Measurements from ENCODE around the gene SCG5.
A peak's percentile ranks its signal among the peaks of the same experiment; 100 is the strongest.
"Not testable (repeated sequence)": the region's sequence is repeated elsewhere in the genome, so short reads cannot be mapped to it uniquely, and the experiment has no call there.

Gene SCG5

GRCh38 chr15:32614712-32615050 lies 26.8 kb upstream of the SCG5 start:
- H2BK120ac ChIP-seq (ENCODE audit: insufficient read depth, low read length, poor library complexity), result peak overlapping the region; percentile 51
- H4K91ac ChIP-seq (ENCODE audit: low read depth, low read length), result peak overlapping the region; percentile 37
- H3K4me2 ChIP-seq (ENCODE audit: low read length), result peak overlapping the region; percentile 59
- not testable (repeated sequence) for H2AFZ ChIP-seq (ENCODE audit: insufficient read depth, low read length, poor library complexity); H3K79me2 ChIP-seq (ENCODE audit: control insufficient read depth, insufficient read depth, low read length, poor library complexity); H3K36me3 ChIP-seq (ENCODE audit: control insufficient read depth in 1 of 2, insufficient read depth in 2 of 2, low read length in 2 of 2); H3K14ac ChIP-seq (ENCODE audit: low read length); H3K79me1 ChIP-seq (ENCODE audit: low read length); H3K4ac ChIP-seq (ENCODE audit: low read depth, low read length); H3K18ac ChIP-seq (ENCODE audit: low read length); DNase-seq; H2BK12ac ChIP-seq (ENCODE audit: low read length); H3K9me3 ChIP-seq (ENCODE audit: insufficient read depth, low read depth, low read length); H3K23ac ChIP-seq (ENCODE audit: low read length); H3K27me3 ChIP-seq (ENCODE audit: insufficient read depth, low read length); H3K4me1 ChIP-seq (ENCODE audit: control insufficient read depth in 1 of 2, insufficient read depth in 2 of 2, low read length in 2 of 2); H2AK5ac ChIP-seq (ENCODE audit: low read length)
- peak overlapping the region; percentile 79 for H2BK5ac ChIP-seq (ENCODE audit: low read depth, low read length, poor library complexity)
- WGBS (ENCODE audit: extremely low coverage, insufficient coverage, insufficient read length), result no CpG with 5 or more reads among the region's 16 CpGs
- peak overlapping the region; percentile 89 for H3K27ac ChIP-seq (ENCODE audit: low read depth, low read length)
- H3K9ac ChIP-seq (ENCODE audit: low read length), result peak overlapping the region; percentile 83
- peak overlapping the region; percentile 70 for H4K12ac ChIP-seq (ENCODE audit: low read depth, low read length)
- H4K8ac ChIP-seq (ENCODE audit: low read depth, low read length), result peak overlapping the region; percentile 78
- H3K4me3 ChIP-seq (ENCODE audit: low read depth, low read length), result peak overlapping the region; percentile 68

DNA sequence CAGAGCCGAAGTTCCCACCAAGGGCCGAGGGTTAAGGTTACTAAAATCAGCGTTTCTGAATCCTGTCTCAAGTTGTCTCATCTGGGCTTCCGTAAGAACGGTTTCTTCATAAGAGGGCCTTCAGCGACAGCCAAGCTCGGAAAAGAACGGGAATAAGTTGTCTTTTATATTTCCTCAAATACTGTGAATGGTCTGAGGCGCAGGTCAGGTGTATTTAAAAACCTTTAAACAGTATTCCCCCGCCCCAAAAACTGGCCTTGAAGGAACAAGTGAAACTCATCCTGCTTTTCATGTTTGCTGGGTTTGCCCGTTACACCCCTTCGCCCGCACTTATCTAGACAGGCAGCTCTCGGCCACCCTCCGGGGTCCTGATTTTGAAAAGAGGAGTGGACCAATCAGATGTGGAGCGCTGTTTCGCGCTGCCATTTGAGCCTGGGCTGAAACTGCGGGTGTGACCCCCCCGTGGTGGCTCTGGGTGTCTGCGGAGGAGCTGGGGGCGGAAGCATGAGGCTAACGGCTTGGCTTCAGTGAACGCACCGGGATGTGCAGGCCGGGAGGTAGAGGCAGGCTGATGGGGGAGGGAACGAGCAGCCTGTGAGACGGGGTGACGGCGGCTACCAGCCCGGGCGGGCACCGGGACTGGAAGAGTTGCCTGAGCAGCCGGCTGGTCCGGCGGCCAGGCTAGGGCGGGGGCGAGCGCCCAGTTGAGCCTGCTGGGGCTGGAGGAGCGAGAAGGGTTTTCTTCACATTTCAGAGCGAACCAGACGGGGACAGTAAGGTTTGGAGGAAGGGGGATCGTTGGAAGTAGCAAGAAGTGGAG lies 26.2 kb upstream of the SCG5 start, which contains the start of gene ARHGAP11A:
ARHGAP11A (plus strand) TSS at position 454 of the 820 bp plus-strand sequence. CDS start 708 bp downstream, outside the sequence.
- Histone ChIP-seq H4K91ac (ENCODE audit: low read depth, low read length) (peak within 1 kb of the TSS; percentile 70), H3K9ac (ENCODE audit: low read length) (peak within 1 kb of the TSS; percentile 83), H2BK120ac (ENCODE audit: insufficient read depth, low read length, poor library complexity) (peak within 1 kb of the TSS; percentile 51), H3K27ac (ENCODE audit: low read depth, low read length) (peak within 1 kb of the TSS; percentile 89), H3K18ac (ENCODE audit: low read length) (peak within 1 kb of the TSS; percentile 35), H4K12ac (ENCODE audit: low read depth, low read length) (peak within 1 kb of the TSS; percentile 70), H2AFZ (ENCODE audit: insufficient read depth, low read length, poor library complexity) (peak within 1 kb of the TSS; percentile 59), H3K4me3 (ENCODE audit: low read depth, low read length) (peak within 1 kb of the TSS; percentile 77), H2BK5ac (ENCODE audit: low read depth, low read length, poor library complexity) (peak within 1 kb of the TSS; percentile 79), H4K8ac (ENCODE audit: low read depth, low read length) (peak within 1 kb of the TSS; percentile 78), H3K4me2 (ENCODE audit: low read length) (peak within 1 kb of the TSS; percentile 69), H3K4ac (ENCODE audit: low read depth, low read length) (peak within 1 kb of the TSS; percentile 47)
- H3K14ac ChIP-seq (ENCODE audit: low read length); H3K9me3 ChIP-seq (ENCODE audit: insufficient read depth, low read depth, low read length); H3K79me2 ChIP-seq (ENCODE audit: control insufficient read depth, insufficient read depth, low read length, poor library complexity); H3K4me1 ChIP-seq (ENCODE audit: control insufficient read depth in 1 of 2, insufficient read depth in 2 of 2, low read length in 2 of 2); H3K36me3 ChIP-seq (ENCODE audit: control insufficient read depth in 1 of 2, insufficient read depth in 2 of 2, low read length in 2 of 2); H3K27me3 ChIP-seq (ENCODE audit: insufficient read depth, low read length); H3K79me1 ChIP-seq (ENCODE audit: low read length); H2AK5ac ChIP-seq (ENCODE audit: low read length); H3K23ac ChIP-seq (ENCODE audit: low read length); H2BK12ac ChIP-seq (ENCODE audit: low read length): not testable (repeated sequence)
- DNase-seq, result peak; percentile 74 to 88
- WGBS (ENCODE audit: extremely low coverage, insufficient coverage, insufficient read length), result no CpG with 5 or more reads among the region's 43 CpGs

DNA sequence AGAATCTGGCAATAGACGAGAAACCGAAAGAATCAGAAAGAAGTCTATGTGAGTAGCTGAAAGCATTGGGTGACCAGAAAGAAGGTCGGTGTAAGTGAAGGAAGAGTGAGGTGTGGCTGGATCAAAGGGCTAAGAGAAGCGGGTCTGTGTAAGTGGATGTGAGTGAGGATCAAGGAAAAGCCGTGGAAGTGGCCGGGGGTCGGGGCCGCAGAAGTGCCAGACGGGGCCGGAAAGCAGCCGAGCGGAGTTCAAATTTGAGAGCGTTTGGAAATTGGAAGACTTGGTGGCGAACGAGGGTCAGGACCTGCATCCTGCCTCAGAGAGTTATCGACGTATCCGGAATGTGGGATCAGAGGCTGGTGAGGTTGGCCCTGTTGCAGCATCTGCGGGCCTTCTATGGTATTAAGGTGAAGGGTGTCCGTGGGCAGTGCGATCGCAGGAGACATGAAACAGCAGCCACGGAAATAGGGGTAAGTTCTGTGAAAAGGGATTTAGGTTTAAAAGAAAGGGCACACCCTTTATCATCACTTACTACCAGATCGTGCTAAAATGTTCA lies 25.6 kb upstream of the SCG5 start:
- Histone ChIP-seq H3K4me2 (ENCODE audit: low read length) (peak overlapping the region; percentile 69), H3K4ac (ENCODE audit: low read depth, low read length) (peak overlapping the region; percentile 47), H4K91ac (ENCODE audit: low read depth, low read length) (peak overlapping the region; percentile 70), H3K4me3 (ENCODE audit: low read depth, low read length) (peak overlapping the region; percentile 70), H2AFZ (ENCODE audit: insufficient read depth, low read length, poor library complexity) (peak overlapping the region; percentile 59), H4K8ac (ENCODE audit: low read depth, low read length) (peak overlapping the region; percentile 29), H3K18ac (ENCODE audit: low read length) (peak overlapping the region; percentile 35)
- not testable (repeated sequence) for H3K36me3 ChIP-seq (ENCODE audit: control insufficient read depth in 1 of 2, insufficient read depth in 2 of 2, low read length in 2 of 2); H3K9ac ChIP-seq (ENCODE audit: low read length); H2BK5ac ChIP-seq (ENCODE audit: low read depth, low read length, poor library complexity); H4K12ac ChIP-seq (ENCODE audit: low read depth, low read length); H3K14ac ChIP-seq (ENCODE audit: low read length); H3K9me3 ChIP-seq (ENCODE audit: insufficient read depth, low read depth, low read length); H2AK5ac ChIP-seq (ENCODE audit: low read length); H2BK120ac ChIP-seq (ENCODE audit: insufficient read depth, low read length, poor library complexity); H3K79me2 ChIP-seq (ENCODE audit: control insufficient read depth, insufficient read depth, low read length, poor library complexity); H3K4me1 ChIP-seq (ENCODE audit: control insufficient read depth in 1 of 2, insufficient read depth in 2 of 2, low read length in 2 of 2); H3K79me1 ChIP-seq (ENCODE audit: low read length); H3K23ac ChIP-seq (ENCODE audit: low read length); H2BK12ac ChIP-seq (ENCODE audit: low read length); H3K27ac ChIP-seq (ENCODE audit: low read depth, low read length); H3K27me3 ChIP-seq (ENCODE audit: insufficient read depth, low read length)
- no CpG with 5 or more reads among the region's 24 CpGs for WGBS (ENCODE audit: extremely low coverage, insufficient coverage, insufficient read length)
- peak; percentile 18 to 46 for DNase-seq

DNA sequence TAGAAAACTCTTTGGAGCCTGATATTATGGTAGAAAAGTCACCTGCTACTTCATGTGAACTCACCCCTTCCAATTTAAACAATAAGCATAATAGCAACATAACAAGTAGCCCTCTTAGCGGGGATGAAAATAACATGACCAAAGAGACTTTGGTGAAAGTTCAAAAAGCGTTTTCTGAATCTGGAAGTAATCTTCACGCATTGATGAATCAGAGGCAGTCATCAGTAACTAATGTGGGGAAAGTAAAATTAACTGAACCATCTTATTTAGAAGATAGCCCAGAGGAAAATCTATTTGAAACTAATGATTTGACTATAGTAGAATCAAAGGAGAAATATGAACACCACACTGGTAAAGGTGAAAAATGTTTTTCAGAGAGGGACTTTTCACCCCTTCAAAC lies 5.1 kb upstream of the SCG5 start:
- WGBS (ENCODE audit: extremely low coverage, insufficient coverage, insufficient read length), result no CpG with 5 or more reads among the region's 3 CpGs

More for the DNA sequence above, 5.1 kb upstream of the SCG5 start:
- no peaks in the 10 kb centered on the region for H3K4me1 ChIP-seq (ENCODE audit: control insufficient read depth in 1 of 2, insufficient read depth in 2 of 2, low read length in 2 of 2)
- H3K4me3 ChIP-seq (ENCODE audit: low read depth, low read length), result no peak overlapping the region
- no peaks in the 10 kb centered on the region for H3K27me3 ChIP-seq (ENCODE audit: insufficient read depth, low read length)
- no peak overlapping the region for H3K4ac ChIP-seq (ENCODE audit: low read depth, low read length)
- H2BK5ac ChIP-seq (ENCODE audit: low read depth, low read length, poor library complexity), result no peak overlapping the region
- no peak overlapping the region for H2BK120ac ChIP-seq (ENCODE audit: insufficient read depth, low read length, poor library complexity)
- no peak overlapping the region for H3K23ac ChIP-seq (ENCODE audit: low read length)
- no peak overlapping the region for H4K12ac ChIP-seq (ENCODE audit: low read depth, low read length)
- no peak for DNase-seq
- H3K79me1 ChIP-seq (ENCODE audit: low read length), result no peaks in the 10 kb centered on the region
- no peak overlapping the region for H3K4me2 ChIP-seq (ENCODE audit: low read length)
- no peak overlapping the region for H3K27ac ChIP-seq (ENCODE audit: low read depth, low read length)
- H2BK12ac ChIP-seq (ENCODE audit: low read length), result no peak overlapping the region
- H4K8ac ChIP-seq (ENCODE audit: low read depth, low read length), result no peak overlapping the region
- no peaks in the 10 kb centered on the region for H3K9me3 ChIP-seq (ENCODE audit: insufficient read depth, low read depth, low read length)
- no peak overlapping the region for H3K9ac ChIP-seq (ENCODE audit: low read length)
- H3K36me3 ChIP-seq (ENCODE audit: control insufficient read depth in 1 of 2, insufficient read depth in 2 of 2, low read length in 2 of 2), result peaks cover 7 to 13% of the 10 kb centered on the region in 2 experiments
- H3K14ac ChIP-seq (ENCODE audit: low read length), result no peak overlapping the region
- no peak overlapping the region for H2AFZ ChIP-seq (ENCODE audit: insufficient read depth, low read length, poor library complexity)
- no peak overlapping the region for H4K91ac ChIP-seq (ENCODE audit: low read depth, low read length)
- H3K79me2 ChIP-seq (ENCODE audit: control insufficient read depth, insufficient read depth, low read length, poor library complexity), result no peaks in the 10 kb centered on the region
- no peak overlapping the region for H3K18ac ChIP-seq (ENCODE audit: low read length)
- no peak overlapping the region for H2AK5ac ChIP-seq (ENCODE audit: low read length)
